ENCODE measurements around the gene IDH2.

The IDH2 gene

GRCh38 chr15:90083954-90084607, 18.2 kb downstream of the IDH2 start:
- TF ChIP-seq CTCF (IDR thresholded peaks at IDR 0.05; ENCODE audit: low read depth, low read length), result no peak
- DNase-seq (ENCODE audit: low read depth in 2 of 2), result no peak
- H3K4me3 ChIP-seq (replicated peaks in 1 of 2; ENCODE audit: low read depth in 2 of 2, low read length in 2 of 2), result no peak overlapping the region

- TF ChIP-seq CTCF (IDR thresholded peaks at IDR 0.05; ENCODE audit: low read depth, low read length), result no peak
- DNase-seq (ENCODE audit: low read depth in 2 of 2), result no peak
- H3K4me3 ChIP-seq (replicated peaks in 1 of 2; ENCODE audit: low read depth in 2 of 2, low read length in 2 of 2), result no peak overlapping the region
Observed at GRCh38 chr15:90083419-90083818, 18.8 kb downstream of the IDH2 start.

- TF ChIP-seq CTCF (IDR thresholded peaks at IDR 0.05; ENCODE audit: low read depth, low read length), result no peak
- DNase-seq (ENCODE audit: low read depth in 2 of 2), result no peak
- H3K4me3 ChIP-seq (replicated peaks in 1 of 2; ENCODE audit: low read depth in 2 of 2, low read length in 2 of 2), result no peak overlapping the region
Observed at GRCh38 chr15:90082140-90082715, 20.0 kb downstream of the IDH2 start.

- no peak for DNase-seq (ENCODE audit: low read depth in 2 of 2)
- no peak for TF ChIP-seq CTCF (IDR thresholded peaks at IDR 0.05; ENCODE audit: low read depth, low read length)
- H3K4me3 ChIP-seq (replicated peaks in 1 of 2; ENCODE audit: low read depth in 2 of 2, low read length in 2 of 2), result no peak overlapping the region
Observed at GRCh38 chr15:90080818-90081393, 21.4 kb downstream of the IDH2 start.

- DNase-seq (ENCODE audit: low read depth in 2 of 2), result no peak
- TF ChIP-seq CTCF (IDR thresholded peaks at IDR 0.05; ENCODE audit: low read depth, low read length), result no peak
- no peak overlapping the region for H3K4me3 ChIP-seq (replicated peaks in 1 of 2; ENCODE audit: low read depth in 2 of 2, low read length in 2 of 2)
Observed at GRCh38 chr15:90080458-90080755, 21.9 kb downstream of the IDH2 start.

- H3K4me3 ChIP-seq (replicated peaks in 1 of 2; ENCODE audit: low read depth in 2 of 2, low read length in 2 of 2), result no peak overlapping the region
- TF ChIP-seq CTCF (IDR thresholded peaks at IDR 0.05; ENCODE audit: low read depth, low read length), result no peak
- DNase-seq (ENCODE audit: low read depth in 2 of 2), result no peak
Observed at GRCh38 chr15:90079619-90080457, 22.4 kb downstream of the IDH2 start.

Measured in cardiac fibroblast (primary cell).